ENCODE data around the gene NR5A1.

Gene NR5A1

DNA sequence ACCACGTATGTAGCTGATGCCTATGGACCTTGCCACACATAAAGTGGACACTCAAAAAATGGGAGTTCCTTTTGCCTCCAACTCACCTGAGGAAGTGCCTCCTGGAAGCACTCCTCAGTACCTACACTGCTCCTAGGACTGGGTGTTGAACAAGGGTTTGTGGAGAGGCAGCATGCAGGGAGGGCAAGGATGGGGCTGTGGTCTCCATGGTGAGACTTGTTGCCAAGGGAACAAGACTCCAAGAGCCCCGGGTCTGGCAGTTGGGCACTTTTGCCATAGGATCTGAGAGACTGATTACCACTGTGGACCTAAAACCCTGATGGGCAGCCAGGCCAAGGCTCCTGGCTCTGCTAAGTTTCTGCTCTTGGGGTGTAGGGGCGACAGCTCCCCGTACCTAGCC is 6.9 kb upstream of the NR5A1 start:
- no peak for DNase-seq (ENCODE audit: low read depth in 3 of 3)

DNA sequence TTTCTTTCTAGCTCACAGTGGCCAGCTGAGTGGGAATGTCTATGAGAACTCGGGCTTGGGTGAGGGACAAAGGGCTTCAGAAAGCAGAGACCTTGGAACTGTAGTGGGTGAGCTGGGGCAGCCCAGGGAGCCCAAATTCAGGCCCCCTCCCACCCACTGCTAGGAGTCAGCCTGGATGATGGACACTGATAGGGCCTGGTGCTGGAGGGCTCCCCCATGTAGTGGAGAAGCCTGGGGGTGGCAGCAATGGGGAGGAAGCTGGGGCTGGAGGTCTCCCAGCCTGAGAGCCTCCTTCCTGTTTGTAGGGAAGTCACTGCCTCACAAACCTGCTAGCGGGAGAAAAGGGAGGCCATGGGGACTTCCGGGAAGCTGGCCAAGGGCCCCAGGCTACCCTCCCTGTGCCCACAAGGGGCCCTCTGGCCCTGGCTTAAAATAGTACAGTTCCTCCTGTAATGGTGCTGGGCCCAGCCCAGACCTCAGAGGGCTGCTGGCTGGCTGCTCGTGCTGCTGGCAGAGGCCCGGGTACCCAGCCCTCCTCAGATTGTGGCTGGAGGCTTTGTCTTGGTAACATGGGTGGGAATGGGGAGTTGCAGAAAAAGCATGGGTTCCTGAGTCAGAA is 6.3 kb upstream of the NR5A1 start:
- no peak for DNase-seq (ENCODE audit: low read depth in 3 of 3)

GRCh38 chr9:124512806-124513204 is 5.6 kb upstream of the NR5A1 start:
- DNase-seq (ENCODE audit: low read depth in 3 of 3) = no peak

GRCh38 chr9:124511891-124512805 is 4.9 kb upstream of the NR5A1 start:
- DNase-seq (ENCODE audit: low read depth in 3 of 3) = no peak

DNA sequence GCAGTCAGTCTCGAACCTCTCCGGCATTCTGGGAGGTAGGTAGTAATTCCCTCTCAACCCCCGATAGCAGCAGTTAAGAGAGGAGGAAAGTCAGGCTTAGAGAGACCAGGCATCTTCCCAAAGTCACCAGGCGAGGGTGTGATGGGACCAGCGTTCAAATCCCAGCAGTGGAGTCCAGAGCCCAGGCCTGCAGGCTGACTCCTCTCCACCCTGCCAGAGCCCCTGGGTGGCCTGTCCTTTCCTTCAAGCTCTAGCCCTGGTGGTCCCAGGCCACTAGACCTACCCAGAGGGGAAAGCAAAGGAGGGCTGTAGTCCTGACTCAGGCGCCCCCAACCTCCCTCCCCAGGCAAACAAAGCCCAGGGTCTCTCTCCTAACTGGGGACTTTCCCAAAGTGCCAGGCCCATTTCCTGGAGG is 4.2 kb upstream of the NR5A1 start:
- no peak for DNase-seq (ENCODE audit: low read depth in 3 of 3)

GRCh38 chr9:124510650-124511425 is 3.6 kb upstream of the NR5A1 start:
- no peak for DNase-seq (ENCODE audit: low read depth in 3 of 3)

GRCh38 chr9:124507880-124508423 is 753 bp upstream of the NR5A1 start:
- DNase-seq (ENCODE audit: low read depth in 3 of 3) = no peak

DNA sequence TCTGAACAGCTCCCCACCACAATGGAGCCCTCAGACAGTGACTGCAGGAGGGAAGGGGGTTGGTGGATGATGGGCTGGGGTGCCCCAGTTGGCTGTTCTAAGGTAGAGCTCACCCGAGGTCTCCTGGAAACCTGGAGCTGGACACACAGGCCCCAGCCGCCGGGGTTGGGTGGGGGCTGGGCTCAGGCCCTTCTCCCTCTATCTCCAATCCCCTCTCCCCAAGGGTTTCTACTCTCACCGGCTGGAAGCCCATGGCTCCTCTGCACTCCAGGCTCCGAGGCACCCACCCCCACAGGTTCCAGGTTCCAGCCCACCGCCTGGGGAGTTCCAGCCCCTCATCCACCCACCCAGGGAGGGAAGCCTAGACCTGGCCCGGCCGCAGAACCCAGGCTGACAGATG is 766 bp downstream of the NR5A1 start:
- no peak for DNase-seq (ENCODE audit: low read depth in 3 of 3)

- DNase-seq (ENCODE audit: low read depth in 3 of 3) = no peak
These were observed 1.3 kb downstream of the NR5A1 start for GRCh38 chr9:124505901-124506346.

DNA sequence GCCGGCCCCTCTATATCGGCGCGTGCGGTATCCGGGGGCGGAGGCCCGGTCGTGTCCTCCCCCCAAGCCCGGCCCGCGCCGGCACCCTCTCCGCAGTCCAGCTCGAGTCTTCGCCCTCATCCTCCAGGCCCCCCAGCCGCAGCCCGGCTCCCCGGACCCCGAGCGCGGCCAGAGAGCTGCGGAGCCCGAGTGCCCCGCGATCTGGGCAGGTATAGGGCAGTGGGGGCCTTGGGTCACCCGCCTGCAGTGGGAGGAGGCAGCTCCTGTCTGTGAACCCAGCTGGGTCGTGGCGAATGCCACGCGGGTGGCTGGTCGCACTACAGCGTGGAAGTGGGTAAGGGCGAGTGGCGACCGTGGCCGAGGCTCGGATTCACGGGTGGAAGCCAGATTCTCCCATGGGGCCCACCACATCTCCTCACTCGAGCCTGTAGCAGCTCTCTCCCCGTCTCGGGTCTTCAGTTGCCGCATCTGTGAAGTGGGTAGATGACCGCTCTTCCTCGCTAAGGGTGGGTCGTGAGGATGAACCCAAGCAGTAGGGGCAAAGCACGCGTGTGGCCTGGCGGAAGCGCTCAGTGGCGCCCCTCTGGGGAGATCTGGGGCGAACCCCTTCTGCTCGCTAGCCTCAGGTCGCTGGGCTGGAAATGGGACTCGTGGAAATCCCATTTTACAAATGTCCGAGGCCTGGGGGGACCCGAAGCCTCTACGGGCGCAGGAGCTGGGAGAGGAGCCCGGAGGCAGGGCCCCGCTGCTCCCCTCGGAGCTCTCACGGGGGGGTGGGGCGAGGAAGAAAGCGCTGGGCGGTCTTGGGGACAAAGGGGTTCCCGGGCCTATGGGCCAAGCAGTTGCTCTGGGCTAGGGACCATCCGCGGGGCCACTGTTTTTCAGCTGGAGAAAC is 1.9 kb downstream of the NR5A1 start:
- no peak for DNase-seq (ENCODE audit: low read depth in 3 of 3)

GRCh38 chr9:124504530-124505005 is 2.6 kb downstream of the NR5A1 start:
- DNase-seq (ENCODE audit: low read depth in 3 of 3) = no peak

DNA sequence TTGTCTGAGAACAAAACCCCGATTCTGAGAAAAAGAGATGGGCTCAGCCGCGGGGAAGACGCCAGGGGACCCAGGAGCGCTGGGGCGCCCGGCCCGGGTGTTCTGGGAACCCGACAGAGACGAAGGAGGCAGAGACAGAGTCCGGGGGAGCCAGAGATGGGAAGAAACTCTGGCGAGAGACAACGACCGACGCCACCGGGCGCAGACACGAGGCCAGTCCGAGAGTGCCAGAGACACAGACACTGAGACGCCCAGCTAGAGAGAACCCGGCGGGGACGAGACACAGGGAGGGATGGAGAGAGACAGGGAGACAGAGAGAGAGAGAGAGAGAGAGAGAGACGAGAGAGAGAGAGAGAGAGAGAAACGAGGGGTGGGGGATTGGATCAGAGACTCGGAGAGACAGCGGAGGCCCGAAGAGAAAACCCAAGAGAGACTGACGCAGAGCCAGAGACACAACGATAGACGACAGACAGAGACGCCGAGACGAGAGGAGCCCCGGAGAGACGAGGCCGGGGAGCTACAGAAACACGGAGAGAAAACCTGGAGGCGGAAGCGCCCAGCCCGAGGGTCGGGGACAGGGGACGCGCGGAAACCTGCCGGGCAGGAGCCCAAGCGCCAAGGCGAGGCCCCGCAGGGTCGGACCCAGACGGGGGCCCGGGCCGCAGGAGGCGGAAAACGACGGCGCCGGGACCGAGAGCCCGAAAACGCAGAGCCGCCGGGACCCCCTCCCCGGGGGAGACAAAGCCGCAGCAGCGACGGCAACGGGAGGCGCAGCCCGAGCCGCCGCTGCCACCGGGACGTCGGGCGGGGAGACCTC is 3.3 kb downstream of the NR5A1 start:
- DNase-seq (ENCODE audit: low read depth in 3 of 3) = no peak

- no peak for DNase-seq (ENCODE audit: low read depth in 3 of 3)
These were observed 4.2 kb downstream of the NR5A1 start for GRCh38 chr9:124502711-124503702.

- no peak for DNase-seq (ENCODE audit: low read depth in 3 of 3)
These were observed 5.4 kb downstream of the NR5A1 start for GRCh38 chr9:124501771-124502320.

DNA sequence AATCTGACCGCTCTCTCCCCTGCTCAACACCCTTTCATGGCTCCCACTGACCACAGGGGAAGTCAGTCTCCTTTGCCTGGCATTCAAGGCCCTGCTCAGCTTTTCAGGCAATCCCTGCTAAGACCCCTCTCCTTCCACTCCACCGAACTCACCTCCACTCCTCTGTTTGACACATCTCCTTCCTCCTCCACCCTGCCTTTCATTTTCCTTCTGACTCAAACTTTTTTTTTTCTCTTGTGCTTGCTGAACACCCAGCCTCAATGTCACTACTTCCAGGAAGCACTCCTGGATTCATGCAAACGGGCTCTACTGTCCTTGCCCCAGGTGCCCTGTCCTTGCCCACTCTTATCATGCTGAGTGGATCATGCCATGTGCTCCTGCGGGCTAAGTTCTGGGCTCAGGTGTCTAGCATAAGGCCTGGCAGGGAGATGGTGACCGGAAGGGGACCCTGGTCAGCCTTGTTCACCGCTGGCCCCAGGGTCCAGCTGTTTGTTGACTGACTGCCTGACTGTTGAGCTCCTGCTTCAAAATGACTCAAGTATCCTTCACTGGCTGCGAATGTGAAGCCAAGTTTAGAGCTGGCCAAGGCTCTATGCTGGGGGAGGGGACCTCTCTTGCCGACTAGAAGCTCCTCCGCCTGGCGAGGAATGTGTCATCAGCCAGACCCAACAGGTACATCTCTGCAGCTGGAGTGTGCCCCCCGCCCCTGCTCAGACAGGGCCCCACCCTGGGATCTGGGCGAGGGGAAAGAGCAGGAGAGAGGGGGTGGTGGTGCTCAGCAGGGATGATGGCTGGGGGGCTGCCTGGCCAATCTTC is 6.2 kb downstream of the NR5A1 start:
- no peak for DNase-seq (ENCODE audit: low read depth in 3 of 3)

GRCh38 chr9:124500028-124500795 is 7.0 kb downstream of the NR5A1 start:
- DNase-seq (ENCODE audit: low read depth in 3 of 3) = no peak

DNA sequence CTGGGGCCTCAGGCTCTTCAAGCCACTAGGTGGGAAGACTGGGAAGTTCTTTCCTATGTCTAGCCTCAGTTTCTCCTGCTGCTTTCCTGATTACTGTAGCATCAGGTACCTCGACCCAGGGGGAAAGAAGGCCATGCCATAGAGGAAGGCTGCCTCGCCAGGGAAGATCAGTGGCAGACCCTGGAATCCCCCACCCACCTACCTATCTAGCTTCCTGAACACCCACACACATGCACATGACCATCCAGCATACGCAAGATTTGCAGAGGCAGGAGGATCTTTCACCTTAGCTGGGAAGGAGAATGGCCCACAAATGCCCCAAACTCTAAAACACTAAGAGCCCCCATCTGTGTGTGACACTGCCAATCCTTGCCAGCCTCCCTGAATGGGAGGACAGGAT is 8.0 kb downstream of the NR5A1 start:
- DNase-seq (ENCODE audit: low read depth in 3 of 3) = no peak

Measured in stimulated activated CD4-positive, alpha-beta T cell treated with anti-CD3 and anti-CD28 coated beads, TNF-alpha, amount 100 ng/mL, for 4 hours (primary cell).